ENCODE data around the gene PODXL.

The PODXL gene

GRCh38 chr7:131550846-131551245 is 5.6 kb downstream of the PODXL start:
- TF ChIP-seq CTCF (IDR thresholded peaks at IDR 0.05; ENCODE audit: low read depth, low read length) = no peak
- H3K4me3 ChIP-seq (ENCODE audit: low read depth, low read length) = no peak overlapping the region
- DNase-seq (ENCODE audit: low read depth, low spot score) = no peak
- in situ Hi-C loops (cut with HindIII; ENCODE audit: low sequenced_read_pairs) = no loop called here

GRCh38 chr7:131548371-131548770 is 8.1 kb downstream of the PODXL start:
- no peak overlapping the region for H3K4me3 ChIP-seq (ENCODE audit: low read depth, low read length)
- DNase-seq (ENCODE audit: low read depth, low spot score) = no peak
- in situ Hi-C loops (cut with HindIII; ENCODE audit: low sequenced_read_pairs) = no loop called here
- TF ChIP-seq CTCF (IDR thresholded peaks at IDR 0.05; ENCODE audit: low read depth, low read length) = no peak

- no peak for DNase-seq (ENCODE audit: low read depth, low spot score)
- no peak overlapping the region for H3K4me3 ChIP-seq (ENCODE audit: low read depth, low read length)
- no peak for TF ChIP-seq CTCF (IDR thresholded peaks at IDR 0.05; ENCODE audit: low read depth, low read length)
- in situ Hi-C loops (cut with HindIII; ENCODE audit: low sequenced_read_pairs) = no loop called here
These were observed 8.8 kb downstream of the PODXL start for GRCh38 chr7:131547589-131547988.

- in situ Hi-C loops (cut with HindIII; ENCODE audit: low sequenced_read_pairs) = no loop called here
- TF ChIP-seq CTCF (IDR thresholded peaks at IDR 0.05; ENCODE audit: low read depth, low read length) = peak; percentile 78
- no peak for DNase-seq (ENCODE audit: low read depth, low spot score)
- H3K4me3 ChIP-seq (ENCODE audit: low read depth, low read length) = no peak overlapping the region
These were observed 9.8 kb downstream of the PODXL start for GRCh38 chr7:131546583-131547141.

GRCh38 chr7:131546126-131546525 is 10.3 kb downstream of the PODXL start:
- no peak for TF ChIP-seq CTCF (IDR thresholded peaks at IDR 0.05; ENCODE audit: low read depth, low read length)
- H3K4me3 ChIP-seq (ENCODE audit: low read depth, low read length) = no peak overlapping the region
- in situ Hi-C loops (cut with HindIII; ENCODE audit: low sequenced_read_pairs) = no loop called here
- no peak for DNase-seq (ENCODE audit: low read depth, low spot score)

- DNase-seq (ENCODE audit: low read depth, low spot score) = peak; percentile 69
- TF ChIP-seq CTCF (IDR thresholded peaks at IDR 0.05; ENCODE audit: low read depth, low read length) = peak; percentile 36
- no peak overlapping the region for H3K4me3 ChIP-seq (ENCODE audit: low read depth, low read length)
- in situ Hi-C loops (cut with HindIII; ENCODE audit: low sequenced_read_pairs) = no loop called here
These were observed 11.8 kb downstream of the PODXL start for GRCh38 chr7:131544449-131545301.
